Vagina (tissue), 2 donors: Measurements from ENCODE around the gene SLC8A1. TPM values are rescaled to one million over a fixed set of nuclear protein-coding genes. Genes with fewer than 3 reads are reported as not detected.

Source experiments
- DNase-seq, 2 donors: peaks; one replicate each; pipeline ENCODE4 v3.0.0-alpha.2; 2017; ENCODE audit errors: extremely low spot score in 2 of 2
- H3K27ac ChIP-seq: fragments of 200-600 bp; sonication (generic); one replicate; pipeline ENCODE4 v1.5.1; 2019
- H3K27me3 ChIP-seq: fragments of 200-600 bp; sonication (generic); one replicate; pipeline ENCODE4 v1.5.1; 2019
- H3K36me3 ChIP-seq, 2 donors: fragments of 200-600 bp; sonication (generic); one replicate each; pipeline ENCODE4 v1.5.1; 2017 to 2019
- H3K4me1 ChIP-seq: fragments of 200-600 bp; sonication (generic); one replicate; pipeline ENCODE4 v1.5.1; 2019
- H3K4me3 ChIP-seq, 2 donors: fragments of 200-600 bp; sonication (generic); 1 replicate in 1 of 2; 2 replicates in 1 of 2; pipeline ENCODE4 v1.5.1; 2016 to 2019
- H3K9me3 ChIP-seq: fragments of 200-600 bp; sonication (generic); one replicate; pipeline ENCODE4 v1.5.1; 2019
- POLR2A ChIP-seq, 2 donors: fragments of 450-650 bp; IDR thresholded peaks; one replicate each; pipeline ENCODE4 v1.6.1; 2017; ENCODE audit warnings: antibody characterized with exemption in 2 of 2, mild to moderate bottlenecking in 2 of 2, moderate library complexity in 2 of 2
- POLR2AphosphoS5 ChIP-seq, 2 donors: sonication (generic); formaldehyde crosslinking; IDR thresholded peaks; one replicate each; pipeline ENCODE4 v1.9.0; 2017; ENCODE audit warnings: antibody characterized with exemption in 2 of 2, mild to moderate bottlenecking in 2 of 2, low read depth in 1 of 2; ENCODE audit not compliant: insufficient read depth in 1 of 2
- intact Hi-C: fragments of 100-400 bp; cut with DNase I; formaldehyde crosslinking; loops from one replicate; pipeline ENCODE4 v1.15.1; 2023
- total RNA-seq: library from RNA; depleted of rRNA; stranded (reverse); fragments of >200 nt; gene quantifications from one replicate; pipeline ENCODE4 v1.2.3, GENCODE V29; 2016
- TF ChIP-seq, protein P1 (sequence below), 3 experiments: fragments of 450-650 bp in 2 of 3; fragments of 200-600 bp in 1 of 3; sonication (generic) in 1 of 3; IDR thresholded peaks; one replicate each; pipeline ENCODE4 v1.5.1; 2017 to 2019; ENCODE audit warnings: antibody characterized with exemption in 3 of 3, mild to moderate bottlenecking in 2 of 3, moderate library complexity in 2 of 3

The SLC8A1 gene
- total RNA-seq, 1 donor from 2014 or later, result 40.8 TPM

DNA sequence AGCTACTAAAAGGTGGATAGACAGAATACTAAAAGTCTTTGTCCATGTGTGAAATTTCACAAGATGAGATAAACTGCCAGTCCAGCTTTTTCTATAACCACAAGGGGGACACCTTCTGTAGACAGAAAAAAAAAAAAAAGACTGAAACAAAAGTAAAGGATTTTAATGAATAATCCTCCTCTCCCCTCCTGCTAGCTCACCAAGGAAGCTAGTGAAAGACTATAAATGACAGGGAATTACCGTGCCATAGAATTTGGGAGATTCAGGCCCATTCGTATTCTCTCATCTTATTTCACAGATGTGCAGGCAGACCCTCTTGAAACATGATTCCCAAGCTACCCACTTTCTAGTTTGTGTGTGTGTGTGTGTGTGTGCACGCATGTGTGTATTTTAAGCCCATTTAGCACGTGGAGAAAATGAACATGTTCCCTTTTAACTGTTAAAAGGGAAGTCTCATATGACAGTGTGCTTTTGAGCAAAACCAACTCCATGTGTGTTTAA lies 36.3 kb upstream of the SLC8A1 start:
- H3K36me3 ChIP-seq, result no peaks in the 10 kb centered on the region
- no peak overlapping the region for H3K4me3 ChIP-seq
- no peaks in the 10 kb centered on the region for H3K9me3 ChIP-seq
- no peaks in the 10 kb centered on the region for H3K27me3 ChIP-seq
- intact Hi-C loops, result no loop called here
- H3K27ac ChIP-seq, result no peak overlapping the region
- H3K4me1 ChIP-seq, result peaks cover 13% of the 10 kb centered on the region
- TF ChIP-seq POLR2A (IDR thresholded peaks at IDR 0.05), result no peak
- TF ChIP-seq, protein P1, sequence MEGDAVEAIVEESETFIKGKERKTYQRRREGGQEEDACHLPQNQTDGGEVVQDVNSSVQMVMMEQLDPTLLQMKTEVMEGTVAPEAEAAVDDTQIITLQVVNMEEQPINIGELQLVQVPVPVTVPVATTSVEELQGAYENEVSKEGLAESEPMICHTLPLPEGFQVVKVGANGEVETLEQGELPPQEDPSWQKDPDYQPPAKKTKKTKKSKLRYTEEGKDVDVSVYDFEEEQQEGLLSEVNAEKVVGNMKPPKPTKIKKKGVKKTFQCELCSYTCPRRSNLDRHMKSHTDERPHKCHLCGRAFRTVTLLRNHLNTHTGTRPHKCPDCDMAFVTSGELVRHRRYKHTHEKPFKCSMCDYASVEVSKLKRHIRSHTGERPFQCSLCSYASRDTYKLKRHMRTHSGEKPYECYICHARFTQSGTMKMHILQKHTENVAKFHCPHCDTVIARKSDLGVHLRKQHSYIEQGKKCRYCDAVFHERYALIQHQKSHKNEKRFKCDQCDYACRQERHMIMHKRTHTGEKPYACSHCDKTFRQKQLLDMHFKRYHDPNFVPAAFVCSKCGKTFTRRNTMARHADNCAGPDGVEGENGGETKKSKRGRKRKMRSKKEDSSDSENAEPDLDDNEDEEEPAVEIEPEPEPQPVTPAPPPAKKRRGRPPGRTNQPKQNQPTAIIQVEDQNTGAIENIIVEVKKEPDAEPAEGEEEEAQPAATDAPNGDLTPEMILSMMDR (IDR thresholded peaks at IDR 0.05), result peak in 1 of 3 experiments; percentile 25
- DNase-seq, result no peak

DNA sequence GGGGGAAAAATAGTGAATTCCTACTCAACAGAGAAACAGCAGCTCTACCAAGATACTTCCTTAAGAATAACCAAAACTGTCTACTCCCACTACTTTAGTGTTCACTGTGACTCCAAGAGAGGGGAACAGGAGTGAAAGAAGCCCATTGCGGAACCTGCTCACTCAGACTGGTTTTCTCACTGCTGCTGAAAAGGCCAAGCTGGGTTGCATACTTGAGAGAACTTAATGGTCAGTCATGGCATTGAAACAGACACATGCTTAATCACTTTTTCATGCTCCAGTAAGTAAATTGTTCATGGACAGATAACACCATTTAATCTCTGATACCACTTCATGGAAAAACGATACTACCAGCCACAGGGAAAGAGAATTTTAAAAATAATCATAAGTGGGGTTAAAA lies 35.7 kb upstream of the SLC8A1 start:
- H3K27ac ChIP-seq, result no peak overlapping the region
- DNase-seq, result no peak
- no peaks in the 10 kb centered on the region for H3K27me3 ChIP-seq
- intact Hi-C loops, result no loop called here
- no peak overlapping the region for H3K4me3 ChIP-seq
- no peaks in the 10 kb centered on the region for H3K9me3 ChIP-seq
- TF ChIP-seq POLR2A (IDR thresholded peaks at IDR 0.05) (no peak), POLR2AphosphoS5 (IDR thresholded peaks at IDR 0.05; ENCODE audit: insufficient read depth in 1 of 2, low read depth in 1 of 2) (no peak)
- TF ChIP-seq, protein P1 (IDR thresholded peaks at IDR 0.05), result no peak
- H3K36me3 ChIP-seq, result no peaks in the 10 kb centered on the region
- H3K4me1 ChIP-seq, result peaks cover 13% of the 10 kb centered on the region

- Histone ChIP-seq H3K27ac (no peak overlapping the region), H3K36me3 (no peaks in the 10 kb centered on the region), H3K4me3 (no peak overlapping the region), H3K27me3 (no peaks in the 10 kb centered on the region), H3K9me3 (no peaks in the 10 kb centered on the region), H3K4me1 (peaks cover 13% of the 10 kb centered on the region)
- intact Hi-C loops, result no loop called here
- DNase-seq, result no peak
- TF ChIP-seq POLR2A (IDR thresholded peaks at IDR 0.05) (no peak), POLR2AphosphoS5 (IDR thresholded peaks at IDR 0.05; ENCODE audit: insufficient read depth in 1 of 2, low read depth in 1 of 2) (no peak)
These were observed 34.0 kb upstream of the SLC8A1 start for GRCh38 chr2:40485854-40486253.

- no peaks in the 10 kb centered on the region for H3K36me3 ChIP-seq
- peaks cover 13% of the 10 kb centered on the region for H3K4me1 ChIP-seq
- H3K27ac ChIP-seq, result no peak overlapping the region
- no peak for DNase-seq
- H3K4me3 ChIP-seq, result no peak overlapping the region
- no peaks in the 10 kb centered on the region for H3K9me3 ChIP-seq
- intact Hi-C loops, result no loop called here
- TF ChIP-seq POLR2A (IDR thresholded peaks at IDR 0.05) (no peak), POLR2AphosphoS5 (IDR thresholded peaks at IDR 0.05; ENCODE audit: insufficient read depth in 1 of 2, low read depth in 1 of 2) (no peak)
- TF ChIP-seq, protein P1 (IDR thresholded peaks at IDR 0.05), result no peak
- no peaks in the 10 kb centered on the region for H3K27me3 ChIP-seq
These were observed 33.4 kb upstream of the SLC8A1 start for GRCh38 chr2:40485318-40485717.

DNA sequence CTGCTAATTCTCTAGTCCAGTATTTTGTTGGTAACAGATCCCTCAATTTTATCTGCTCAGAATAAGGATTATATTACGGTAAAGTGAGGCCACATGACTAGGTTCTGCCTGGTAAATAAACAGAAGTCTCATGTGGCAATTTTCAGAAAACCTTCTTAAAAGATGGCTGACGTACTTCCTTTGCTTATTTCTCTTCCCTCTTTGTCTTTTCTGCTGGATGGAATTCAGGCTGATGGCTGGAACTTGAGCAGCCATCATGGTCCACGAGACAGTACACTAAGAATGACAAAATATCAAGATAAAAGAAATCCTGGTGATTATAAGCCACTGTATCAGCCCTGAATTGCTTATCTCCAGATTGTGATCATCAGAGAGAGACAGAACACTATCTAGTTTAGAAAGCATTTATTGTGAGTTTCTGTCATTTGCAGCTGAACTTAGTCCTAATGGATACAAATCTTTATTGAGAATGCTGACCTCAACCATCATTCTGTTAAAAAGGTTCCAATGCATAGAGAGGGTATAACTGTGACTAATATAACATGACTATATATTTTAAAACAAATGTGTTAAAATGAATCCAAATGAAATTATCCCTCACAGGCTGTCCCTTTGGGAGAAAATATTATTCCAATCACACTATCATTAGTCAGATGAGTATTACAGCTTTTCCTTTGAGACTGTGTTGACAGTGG lies 31.8 kb upstream of the SLC8A1 start:
- intact Hi-C loops, result no loop called here
- no peaks in the 10 kb centered on the region for H3K36me3 ChIP-seq
- H3K9me3 ChIP-seq, result no peaks in the 10 kb centered on the region
- H3K27ac ChIP-seq, result no peak overlapping the region
- DNase-seq, result no peak
- no peaks in the 10 kb centered on the region for H3K27me3 ChIP-seq
- peaks cover 8% of the 10 kb centered on the region for H3K4me1 ChIP-seq
- no peak overlapping the region for H3K4me3 ChIP-seq
- no peak for TF ChIP-seq POLR2A (IDR thresholded peaks at IDR 0.05)
- TF ChIP-seq, protein P1 (IDR thresholded peaks at IDR 0.05), result no peak
- TF ChIP-seq POLR2AphosphoS5 (IDR thresholded peaks at IDR 0.05; ENCODE audit: insufficient read depth in 1 of 2, low read depth in 1 of 2), result no peak
